ENCODE measurements around the gene AGTR1.
"Not testable (repeated sequence)": the region's sequence is repeated elsewhere in the genome, so short reads cannot be mapped to it uniquely, and the experiment has no call there.

Gene AGTR1

GRCh38 chr3:148759430-148759829 is 61.7 kb downstream of the AGTR1 start:
- DNase-seq, result no peak

- no peak for DNase-seq
Observed at GRCh38 chr3:148763156-148763680, 65.5 kb downstream of the AGTR1 start.

DNA sequence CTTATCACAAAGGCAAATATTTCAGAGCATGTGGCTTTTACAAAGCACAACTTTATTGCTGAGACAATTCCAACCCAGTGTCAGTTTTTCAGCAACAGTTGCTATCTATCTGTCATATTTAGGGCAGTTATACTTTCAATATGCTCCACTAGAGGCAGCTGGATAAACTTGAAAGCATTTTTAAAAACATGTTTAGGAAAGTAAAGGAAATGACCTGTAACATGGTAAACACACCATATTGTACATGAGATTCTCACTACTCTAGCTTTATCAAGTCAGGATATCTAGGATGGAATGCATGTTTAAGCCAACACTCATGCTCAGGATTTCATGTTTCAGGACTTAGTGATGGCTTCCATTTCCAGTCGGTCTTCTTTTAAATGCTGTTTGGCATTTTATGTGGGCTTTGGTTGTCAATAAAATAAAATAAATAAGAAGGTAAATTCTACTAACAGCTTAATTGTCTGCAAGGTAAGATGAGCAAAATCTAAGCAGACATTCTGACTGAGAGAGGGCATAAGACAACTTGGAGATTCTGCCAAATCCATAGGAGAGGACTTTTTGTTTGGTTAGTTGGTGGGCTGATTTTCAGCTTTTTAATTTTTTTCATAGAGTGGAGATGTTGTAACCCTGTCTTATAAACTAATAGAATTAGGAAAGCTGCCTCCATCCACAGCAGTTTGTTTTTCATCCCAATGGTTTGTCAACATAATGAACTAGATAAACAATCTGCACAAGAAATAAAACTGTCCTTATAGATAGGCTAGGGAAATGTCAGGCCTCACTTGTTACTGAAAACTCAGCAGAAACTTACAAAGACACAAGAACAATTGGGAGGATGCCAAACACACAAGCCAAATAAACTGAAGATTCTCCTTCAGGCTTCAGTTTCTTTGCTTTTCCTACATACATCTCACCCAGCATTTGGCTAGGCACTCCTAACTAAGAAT is 66.6 kb downstream of the AGTR1 start:
- DNase-seq, result no peak

GRCh38 chr3:148772361-148772760 is 74.7 kb downstream of the AGTR1 start:
- no peak for DNase-seq

GRCh38 chr3:148772835-148773234 is 75.1 kb downstream of the AGTR1 start:
- DNase-seq, result no peak

DNA sequence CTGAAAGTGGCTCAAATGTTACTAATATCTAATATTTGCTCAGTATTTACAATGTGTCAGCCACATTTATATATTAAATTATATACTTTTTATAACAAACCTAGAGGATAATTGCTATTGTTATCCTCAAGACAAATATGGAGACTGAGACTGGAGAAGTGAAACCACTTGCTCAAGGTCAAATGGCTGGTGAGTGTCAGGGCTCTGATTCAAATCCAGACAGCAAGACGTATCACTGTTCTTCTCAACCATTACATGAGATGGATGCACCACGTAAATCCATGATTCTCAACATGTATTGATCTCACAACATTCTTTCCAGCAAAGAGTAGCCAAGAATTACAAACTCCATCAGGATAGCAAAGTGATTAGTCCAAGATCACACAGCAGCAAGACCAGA is 76.1 kb downstream of the AGTR1 start:
- no peak for DNase-seq

GRCh38 chr3:148778926-148779325 is 81.2 kb downstream of the AGTR1 start:
- no peak for DNase-seq

- not testable (repeated sequence) for DNase-seq
Observed at GRCh38 chr3:148785026-148785425, 87.3 kb downstream of the AGTR1 start.

DNA sequence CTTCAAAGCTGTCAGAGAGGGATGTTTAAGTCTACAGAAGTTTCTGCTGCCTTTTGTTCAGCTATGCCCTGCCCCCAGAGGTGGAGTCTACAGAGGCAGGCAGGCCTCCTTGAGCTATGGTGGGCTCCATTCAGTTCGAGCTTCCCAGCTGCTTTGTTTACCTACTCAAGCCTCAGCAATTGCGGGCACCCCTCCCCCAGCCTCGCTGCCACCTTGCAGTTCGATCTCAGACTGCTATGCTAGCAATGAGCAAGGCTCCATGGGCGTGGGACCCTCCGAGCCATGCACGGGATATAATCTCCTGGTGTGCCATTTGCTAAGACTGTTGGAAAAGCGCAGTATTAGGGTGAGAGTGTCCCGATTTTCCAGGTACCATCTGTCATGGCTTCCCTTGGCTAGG is 88.5 kb downstream of the AGTR1 start:
- not testable (repeated sequence) for DNase-seq

DNA sequence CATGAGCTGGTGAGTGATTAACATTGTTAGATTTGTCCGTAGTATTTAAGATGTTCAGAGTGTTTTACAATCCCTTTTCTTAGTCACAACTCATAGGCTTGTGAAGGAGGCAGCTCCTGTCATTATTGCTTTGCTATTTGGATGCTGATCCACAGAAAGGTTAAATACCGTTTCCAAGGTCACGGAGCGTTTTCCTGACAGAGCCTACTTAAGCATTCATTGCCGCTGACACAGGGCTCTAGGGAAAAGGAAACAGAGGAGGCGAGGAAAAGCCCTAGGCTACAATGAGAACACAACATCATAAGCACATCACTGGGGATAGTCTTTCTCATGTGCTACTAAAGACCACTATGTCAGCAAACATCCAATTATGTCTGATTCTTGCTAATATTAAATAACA is 91.4 kb downstream of the AGTR1 start:
- no peak for DNase-seq

- no peak for DNase-seq
Observed at GRCh38 chr3:148789906-148790305, 92.2 kb downstream of the AGTR1 start.

- DNase-seq, result no peak
Observed at GRCh38 chr3:148790370-148790769, 92.7 kb downstream of the AGTR1 start.

DNA sequence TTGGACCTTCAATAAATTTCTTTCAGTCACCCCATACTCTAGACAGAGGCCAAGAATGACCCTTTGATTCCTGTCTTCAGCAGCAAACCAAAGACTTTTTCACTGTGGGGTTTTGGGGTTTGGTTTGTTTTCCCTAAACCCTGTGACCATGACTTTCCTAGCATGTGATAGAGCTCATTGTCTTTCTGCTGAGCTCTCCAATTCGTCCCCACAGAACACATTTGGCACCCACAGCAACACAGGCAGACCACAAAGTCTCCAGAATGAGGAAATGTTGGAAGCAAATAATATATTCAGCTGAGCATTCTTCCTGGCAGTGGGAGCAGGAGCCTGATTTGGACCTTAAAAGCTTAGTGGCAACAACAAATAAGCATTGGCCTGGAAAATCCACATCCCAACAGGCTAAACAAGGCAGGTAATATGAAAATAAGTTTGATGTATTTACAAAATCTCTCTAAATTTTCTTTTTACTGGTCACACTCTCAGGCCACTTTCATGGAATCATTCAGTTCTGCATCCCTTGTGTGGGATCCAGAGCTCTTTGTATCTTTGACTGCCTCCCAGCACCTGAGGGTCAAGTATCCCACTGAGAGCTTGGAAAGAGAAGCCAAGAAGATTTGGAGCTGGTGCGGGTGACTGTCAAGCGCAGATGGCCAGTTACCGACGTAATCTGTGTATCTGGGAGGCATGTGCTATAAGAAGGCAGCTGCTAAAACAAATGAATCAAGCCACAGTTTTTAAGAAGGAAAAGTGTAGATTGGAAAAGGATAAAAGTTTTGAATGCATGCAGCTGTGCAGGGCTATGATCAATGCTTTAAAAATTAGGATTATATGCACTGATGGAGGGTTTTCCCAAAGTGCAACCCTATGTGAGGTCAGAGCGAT is 93.4 kb downstream of the AGTR1 start:
- DNase-seq, result no peak

GRCh38 chr3:148791920-148792319 is 94.2 kb downstream of the AGTR1 start:
- DNase-seq, result no peak

GRCh38 chr3:148792516-148792915 is 94.8 kb downstream of the AGTR1 start:
- no peak for DNase-seq

All from GOT3 (cell line).